H9 (cell line): ENCODE measurements around the gene MRGPRF. TPM values are rescaled to one million over a fixed set of nuclear protein-coding genes. Genes with fewer than 3 reads are reported as not detected.
A peak's percentile ranks its signal among the peaks of the same experiment; 100 is the strongest.

ENCODE experiments used
- DNase-seq: peaks from one replicate; pipeline ENCODE4 v3.0.0-alpha.2; 2017
- H2AFZ ChIP-seq: one replicate; pipeline ENCODE4 v1.6.1; 2013; ENCODE audit warnings: mild to moderate bottlenecking, low read length, control low read depth, moderate library complexity
- H2AK5ac ChIP-seq: 2 replicates; pipeline ENCODE4 v1.6.1; 2013; ENCODE audit warnings: low read length, control low read depth, mixed read lengths; ENCODE audit not compliant: insufficient read length
- H2BK120ac ChIP-seq: one replicate; pipeline ENCODE4 v1.6.1; 2013; ENCODE audit warnings: low read depth, mild to moderate bottlenecking, low read length, control low read depth, inconsistent platforms; ENCODE audit not compliant: poor library complexity, severe bottlenecking
- H2BK12ac ChIP-seq: 2 replicates; pipeline ENCODE4 v1.6.1; 2013; ENCODE audit warnings: low read length, control low read depth, mixed read lengths, low read depth; ENCODE audit not compliant: insufficient read length
- H2BK15ac ChIP-seq: 2 replicates; pipeline ENCODE4 v1.6.1; 2013; ENCODE audit warnings: low read depth, low read length, control low read depth
- H2BK20ac ChIP-seq: one replicate; pipeline ENCODE4 v1.6.1; 2013; ENCODE audit warnings: low read depth, mild to moderate bottlenecking, low read length, control low read depth, inconsistent platforms; ENCODE audit not compliant: poor library complexity, severe bottlenecking
- H2BK5ac ChIP-seq: 2 replicates; pipeline ENCODE4 v1.6.1; 2013; ENCODE audit warnings: low read length, control low read depth, mixed read lengths; ENCODE audit not compliant: insufficient read length
- H3K14ac ChIP-seq: 2 replicates; pipeline ENCODE4 v1.6.1; 2013; ENCODE audit warnings: low read length, control low read depth; ENCODE audit not compliant: insufficient read depth
- H3K18ac ChIP-seq: 2 replicates; pipeline ENCODE4 v1.6.1; 2013; ENCODE audit warnings: low read depth, mild to moderate bottlenecking, mixed read lengths, low read length, control low read depth; ENCODE audit not compliant: insufficient read length
- H3K23ac ChIP-seq: 2 replicates; pipeline ENCODE4 v1.6.1; 2013; ENCODE audit warnings: low read length, control low read depth, mixed read lengths, low read depth; ENCODE audit not compliant: insufficient read length
- H3K23me2 ChIP-seq: 2 replicates; pipeline ENCODE4 v1.6.1; 2013; ENCODE audit warnings: low read depth, mild to moderate bottlenecking, mixed read lengths, low read length, control low read depth; ENCODE audit not compliant: insufficient read length, poor library complexity, severe bottlenecking
- H3K27ac ChIP-seq: 2 replicates; pipeline ENCODE4 v1.5.1; 2013; ENCODE audit warnings: low read length, control low read depth, mixed read lengths, low read depth; ENCODE audit not compliant: insufficient read length
- H3K27me3 ChIP-seq: 2 replicates; pipeline ENCODE4 v1.6.1; 2013; ENCODE audit warnings: low read length, control low read depth, inconsistent platforms; ENCODE audit not compliant: insufficient read depth
- H3K4ac ChIP-seq: 2 replicates; pipeline ENCODE4 v1.6.1; 2013; ENCODE audit warnings: low read depth, mild to moderate bottlenecking, control low read depth, inconsistent platforms, low read length, moderate library complexity
- H3K4me1 ChIP-seq: 2 replicates; pipeline ENCODE4 v1.6.1; 2013; ENCODE audit warnings: low read length, control low read depth, inconsistent platforms; ENCODE audit not compliant: insufficient read depth
- H3K4me2 ChIP-seq: 2 replicates; pipeline ENCODE4 v1.6.1; 2013; ENCODE audit warnings: low read length, control low read depth, mixed read lengths; ENCODE audit not compliant: insufficient read length, insufficient read depth
- H3K56ac ChIP-seq: 2 replicates; pipeline ENCODE4 v1.6.1; 2013; ENCODE audit warnings: low read depth, mild to moderate bottlenecking, mixed read lengths, low read length, control low read depth; ENCODE audit not compliant: insufficient read length
- H3K79me1 ChIP-seq: 2 replicates; pipeline ENCODE4 v1.6.1; 2013; ENCODE audit warnings: low read depth, mild to moderate bottlenecking, moderate library complexity, low read length, control low read depth, inconsistent platforms; ENCODE audit not compliant: insufficient read depth, poor library complexity, severe bottlenecking
- H3K79me2 ChIP-seq: 2 replicates; pipeline ENCODE4 v1.6.1; 2013; ENCODE audit warnings: low read length, control low read depth, inconsistent platforms; ENCODE audit not compliant: insufficient read depth
- H3K9ac ChIP-seq: 2 replicates; pipeline ENCODE4 v1.6.1; 2013; ENCODE audit warnings: low read length, control low read depth, mixed read lengths; ENCODE audit not compliant: insufficient read length; ENCODE audit errors: extremely low read depth
- H3K9me3 ChIP-seq: one replicate; pipeline ENCODE4 v1.6.1; 2013; ENCODE audit warnings: low read depth, low read length, inconsistent platforms; ENCODE audit not compliant: control insufficient read depth
- H3T11ph ChIP-seq: one replicate; pipeline ENCODE4 v1.6.1; 2013; ENCODE audit warnings: mild to moderate bottlenecking, low read length, control low read depth, inconsistent platforms
- H4K20me1 ChIP-seq: one replicate; pipeline ENCODE4 v1.6.1; 2013; ENCODE audit not compliant: control insufficient read depth, insufficient read length, insufficient read depth
- H4K5ac ChIP-seq: 2 replicates; pipeline ENCODE4 v1.6.1; 2013; ENCODE audit warnings: low read depth, mild to moderate bottlenecking, mixed read lengths, low read length, control low read depth; ENCODE audit not compliant: insufficient read length
- H4K8ac ChIP-seq: replicated peaks from 2 replicates; pipeline ENCODE4 v1.6.1; 2013; ENCODE audit warnings: low read length, control low read depth, mixed read lengths, low read depth; ENCODE audit not compliant: insufficient read length
- H4K91ac ChIP-seq: 2 replicates; pipeline ENCODE4 v1.6.1; 2013; ENCODE audit warnings: low read depth, mild to moderate bottlenecking, moderate library complexity, mixed read lengths, low read length, control low read depth; ENCODE audit not compliant: insufficient read length
- H3K27ac Mint-ChIP-seq, 3 experiments: 2 replicates in 2 of 3; 3 replicates in 1 of 3; pipeline ENCODE4 v1.8.0; 2020 to 2021; ENCODE audit warnings: mixed read lengths in 3 of 3, mild to moderate bottlenecking in 1 of 3, moderate library complexity in 1 of 3
- H3K27me3 Mint-ChIP-seq: 2 replicates; pipeline ENCODE4 v1.8.0; 2021; ENCODE audit warnings: low read depth, mild to moderate bottlenecking, moderate library complexity, mixed read lengths
- H3K36me3 Mint-ChIP-seq, 3 experiments: 2 replicates in 2 of 3; 3 replicates in 1 of 3; pipeline ENCODE4 v1.8.0; 2020 to 2021; ENCODE audit warnings: low read depth in 3 of 3, mixed read lengths in 3 of 3; ENCODE audit not compliant: insufficient read depth in 1 of 3
- H3K4me1 Mint-ChIP-seq, 2 experiments: 2 replicates each; pipeline ENCODE4 v1.8.0; 2020; ENCODE audit warnings: mixed read lengths in 2 of 2
- H3K4me3 Mint-ChIP-seq, 2 experiments: 2 replicates in 1 of 2; 3 replicates in 1 of 2; pipeline ENCODE4 v1.8.0; 2020 to 2021; ENCODE audit warnings: mild to moderate bottlenecking in 2 of 2, mixed read lengths in 2 of 2, moderate library complexity in 1 of 2
- H3K9me3 Mint-ChIP-seq, 2 experiments: 2 replicates in 1 of 2; 3 replicates in 1 of 2; pipeline ENCODE4 v1.8.0; 2020; ENCODE audit warnings: mild to moderate bottlenecking in 2 of 2, mixed read lengths in 2 of 2, moderate library complexity in 1 of 2
- WGBS: extraction: QIAGEN DNeasy Blood & Tissue Kit; methylation state at CpG from one replicate; pipeline ENCODE4 v1.1.7; 2013; ENCODE audit warnings: missing lambda C conversion rate, low lambda C conversion rate, mixed read lengths; ENCODE audit not compliant: insufficient read length; ENCODE audit errors: extremely low coverage; 5-methylcytosine and 5-hydroxymethylcytosine counted together
- total RNA-seq: library from RNA; stranded (reverse); gene quantifications from 2 replicates; pipeline ENCODE4 v1.2.1, GENCODE V29; 2021
- TF ChIP-seq, protein P1 (sequence below): fragments of 200-600 bp; sonication (generic); conservative IDR thresholded peaks from 3 replicates; pipeline ENCODE4 v1.8.0; 2021; ENCODE audit warnings: antibody characterized with exemption, mild to moderate bottlenecking

MRGPRF gene
- total RNA-seq, 1 experiment from 2014 or later = 4.0 TPM

- peaks cover 0 to 19% (median 11%) of the 10 kb centered on the region in 3 experiments; a peak in 4 of 7 replicates for H3K36me3 Mint-ChIP-seq
- Histone ChIP-seq H4K20me1 (no peaks in the 10 kb centered on the region), H4K5ac (no peak overlapping the region), H3K4me1 (no peaks in the 10 kb centered on the region), H3K9me3 (no peaks in the 10 kb centered on the region), H2BK12ac (no peak overlapping the region), H3K23ac (no peak overlapping the region), H2AFZ (no peak overlapping the region), H4K91ac (no peak overlapping the region), H3K27ac (no peak overlapping the region), H3K79me2 (peaks cover 11% of the 10 kb centered on the region; the same call in 1 of the 2 replicates), H2BK15ac (no peak overlapping the region), H2BK120ac (no peak overlapping the region), H3K18ac (no peak overlapping the region), H3K23me2 (no peaks in the 10 kb centered on the region), H3K14ac (no peak overlapping the region), H2AK5ac (no peak overlapping the region), H3K4ac (no peak overlapping the region), H3K27me3 (no peaks in the 10 kb centered on the region), H3K9ac (no peak overlapping the region), H3K4me2 (no peak overlapping the region), H2BK5ac (no peak overlapping the region), H2BK20ac (no peak overlapping the region), H3K56ac (no peak overlapping the region), H3K79me1 (peaks cover 5% of the 10 kb centered on the region), H4K8ac (no peak overlapping the region), H3T11ph (no peak overlapping the region)
- TF ChIP-seq, protein P1, sequence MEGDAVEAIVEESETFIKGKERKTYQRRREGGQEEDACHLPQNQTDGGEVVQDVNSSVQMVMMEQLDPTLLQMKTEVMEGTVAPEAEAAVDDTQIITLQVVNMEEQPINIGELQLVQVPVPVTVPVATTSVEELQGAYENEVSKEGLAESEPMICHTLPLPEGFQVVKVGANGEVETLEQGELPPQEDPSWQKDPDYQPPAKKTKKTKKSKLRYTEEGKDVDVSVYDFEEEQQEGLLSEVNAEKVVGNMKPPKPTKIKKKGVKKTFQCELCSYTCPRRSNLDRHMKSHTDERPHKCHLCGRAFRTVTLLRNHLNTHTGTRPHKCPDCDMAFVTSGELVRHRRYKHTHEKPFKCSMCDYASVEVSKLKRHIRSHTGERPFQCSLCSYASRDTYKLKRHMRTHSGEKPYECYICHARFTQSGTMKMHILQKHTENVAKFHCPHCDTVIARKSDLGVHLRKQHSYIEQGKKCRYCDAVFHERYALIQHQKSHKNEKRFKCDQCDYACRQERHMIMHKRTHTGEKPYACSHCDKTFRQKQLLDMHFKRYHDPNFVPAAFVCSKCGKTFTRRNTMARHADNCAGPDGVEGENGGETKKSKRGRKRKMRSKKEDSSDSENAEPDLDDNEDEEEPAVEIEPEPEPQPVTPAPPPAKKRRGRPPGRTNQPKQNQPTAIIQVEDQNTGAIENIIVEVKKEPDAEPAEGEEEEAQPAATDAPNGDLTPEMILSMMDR = no peak
- H3K4me1 Mint-ChIP-seq = peaks cover 3 to 4% of the 10 kb centered on the region in 2 experiments; a peak in 3 of 4 replicates
- H3K27me3 Mint-ChIP-seq = no peaks in the 10 kb centered on the region
- WGBS = no CpG with 5 or more reads among the region's 22 CpGs
- no peaks in the 10 kb centered on the region for H3K9me3 Mint-ChIP-seq
- peak overlapping the region in 2 of 3 experiments; percentile 84 to 95; a peak in 2 of 7 replicates for H3K27ac Mint-ChIP-seq
- no peak overlapping the region for H3K4me3 Mint-ChIP-seq
- DNase-seq = no peak
Measured at GRCh38 chr11:69055598-69056516, 42.8 kb upstream of the MRGPRF start.
